Stimulated activated CD8-positive, alpha-beta memory T cell treated with anti-CD3 and anti-CD28 coated beads, Interleukin-12 subunit alpha, Interleukin-12 subunit beta, amount 100 ng/mL, for 24 hours (primary cell): ENCODE results near the gene PRPF8.
"Not testable (repeated sequence)": the region's sequence is repeated elsewhere in the genome, so short reads cannot be mapped to it uniquely, and the experiment has no call there.

ENCODE experiments used
- DNase-seq: peaks from one replicate; pipeline ENCODE4 v3.0.0-alpha.2; 2020; ENCODE audit errors: extremely low read depth

The PRPF8 gene

GRCh38 chr17:1684378-1685189 is at the start of gene PRPF8:
Gene PRPF8 (minus strand): TSS chr17:1684867. CDS start chr17:1684571, 296 bp downstream.
- peak; percentile 93 for DNase-seq

GRCh38 chr17:1733759-1734158 is 49.1 kb upstream of the PRPF8 start:
- DNase-seq = no peak

GRCh38 chr17:1732833-1733321 is 48.2 kb upstream of the PRPF8 start:
- no peak for DNase-seq

- no peak for DNase-seq
Measured at GRCh38 chr17:1732241-1732832, 47.7 kb upstream of the PRPF8 start.

- DNase-seq = no peak
Measured at GRCh38 chr17:1731194-1731506, 46.5 kb upstream of the PRPF8 start.

- no peak for DNase-seq
Measured at GRCh38 chr17:1730326-1731193, 45.9 kb upstream of the PRPF8 start.

- no peak for DNase-seq
Measured at GRCh38 chr17:1729966-1730325, 45.3 kb upstream of the PRPF8 start.

GRCh38 chr17:1727876-1728630 is 43.4 kb upstream of the PRPF8 start:
- no peak for DNase-seq

GRCh38 chr17:1727258-1727789 is 42.7 kb upstream of the PRPF8 start:
- DNase-seq = no peak

GRCh38 chr17:1726626-1727257 is 42.1 kb upstream of the PRPF8 start:
- no peak for DNase-seq

GRCh38 chr17:1725642-1726511 is 41.2 kb upstream of the PRPF8 start:
- no peak for DNase-seq

GRCh38 chr17:1724869-1725641 is 40.4 kb upstream of the PRPF8 start:
- no peak for DNase-seq

GRCh38 chr17:1724351-1724868 is 39.7 kb upstream of the PRPF8 start, which contains the start of gene WDR81:
Gene WDR81 (plus strand): TSS chr17:1724704. CDS start chr17:1724960, 256 bp downstream.
- DNase-seq = peak; percentile 76

GRCh38 chr17:1722022-1722421 is 37.4 kb upstream of the PRPF8 start:
- DNase-seq = not testable (repeated sequence)

GRCh38 chr17:1720856-1721386 is 36.3 kb upstream of the PRPF8 start:
- DNase-seq = no peak

GRCh38 chr17:1718362-1719165 is 33.9 kb upstream of the PRPF8 start:
- DNase-seq = no peak

- peak; percentile 77 for DNase-seq
Measured at GRCh38 chr17:1716912-1717695, 32.4 kb upstream of the PRPF8 start.
